Stimulated activated CD8-positive, alpha-beta memory T cell treated with anti-CD3 and anti-CD28 coated beads, Interleukin-15, amount 100 ng/mL, for 24 hours (primary cell): ENCODE results near the gene CHAF1A.
A peak's percentile ranks its signal among the peaks of the same experiment; 100 is the strongest.

Experiments
- DNase-seq: peaks from one replicate; pipeline ENCODE4 v3.0.0-alpha.2; 2020; ENCODE audit warnings: low read depth

Gene CHAF1A

DNA sequence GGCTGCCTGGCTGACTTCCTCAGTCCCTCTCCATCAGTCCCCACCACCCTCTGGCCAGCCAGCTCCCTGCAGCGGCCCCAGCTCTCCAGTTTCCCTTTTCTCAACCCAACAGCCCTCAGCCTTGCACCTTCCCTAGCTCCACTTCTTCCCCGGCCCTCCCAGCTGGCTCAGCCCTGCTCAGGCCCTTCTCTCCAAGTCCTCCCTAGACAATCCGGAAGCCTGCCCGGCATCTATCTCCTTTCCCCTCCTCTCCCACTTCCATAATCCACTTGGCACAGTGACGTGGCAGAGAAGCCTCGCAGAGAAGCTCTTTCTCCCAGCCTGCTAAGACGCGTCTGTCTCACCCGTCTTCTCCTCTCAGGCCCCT, 54.0 kb downstream of the CHAF1A start:
- DNase-seq = no peak

DNA sequence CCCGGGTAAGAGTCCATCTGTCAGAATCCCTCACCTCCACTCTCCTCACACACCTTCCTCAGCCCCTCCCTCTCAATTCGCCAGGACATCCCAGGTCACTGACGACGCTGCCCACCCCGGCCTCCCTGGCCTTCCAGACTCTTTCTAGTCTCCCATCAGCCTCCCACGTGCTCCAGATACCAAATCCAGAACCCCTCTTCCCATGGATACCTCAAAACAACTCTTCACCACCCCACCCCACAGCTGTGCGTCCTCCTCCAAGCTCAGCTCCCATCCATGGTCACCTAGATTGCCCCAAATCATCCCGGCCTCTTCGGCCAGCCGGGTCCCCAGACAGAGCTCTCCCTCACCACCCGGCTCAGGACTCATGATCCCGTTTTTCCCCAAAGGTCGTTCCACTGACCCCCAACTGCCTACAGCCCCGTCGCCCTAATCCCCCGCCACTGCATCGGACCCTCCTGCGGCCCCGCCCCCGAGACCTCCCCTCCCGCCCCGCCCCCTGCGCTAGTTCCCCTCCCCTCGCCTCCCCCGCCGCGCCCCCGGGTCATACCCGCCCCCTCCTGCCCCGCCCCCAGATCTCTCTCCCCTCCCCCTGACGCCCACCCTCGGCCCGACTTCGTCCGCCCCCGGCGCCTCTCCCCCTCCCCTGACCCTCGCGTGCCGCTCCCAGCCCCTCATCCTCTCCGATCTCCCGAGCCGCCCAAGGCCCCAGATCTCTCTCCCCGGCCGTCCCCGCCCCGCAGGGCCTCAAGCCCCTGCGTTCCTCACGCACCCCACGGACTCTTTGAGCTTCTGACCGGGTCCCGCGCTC, 54.6 kb downstream of the CHAF1A start:
- no peak for DNase-seq

- DNase-seq = peak; percentile 85
Measured at GRCh38 chr19:4457654-4458395, 55.4 kb downstream of the CHAF1A start, which contains the start of gene UBXN6. UBXN6 (minus strand) TSS chr19:4457794; CDS start chr19:4457697, 97 bp downstream.

DNA sequence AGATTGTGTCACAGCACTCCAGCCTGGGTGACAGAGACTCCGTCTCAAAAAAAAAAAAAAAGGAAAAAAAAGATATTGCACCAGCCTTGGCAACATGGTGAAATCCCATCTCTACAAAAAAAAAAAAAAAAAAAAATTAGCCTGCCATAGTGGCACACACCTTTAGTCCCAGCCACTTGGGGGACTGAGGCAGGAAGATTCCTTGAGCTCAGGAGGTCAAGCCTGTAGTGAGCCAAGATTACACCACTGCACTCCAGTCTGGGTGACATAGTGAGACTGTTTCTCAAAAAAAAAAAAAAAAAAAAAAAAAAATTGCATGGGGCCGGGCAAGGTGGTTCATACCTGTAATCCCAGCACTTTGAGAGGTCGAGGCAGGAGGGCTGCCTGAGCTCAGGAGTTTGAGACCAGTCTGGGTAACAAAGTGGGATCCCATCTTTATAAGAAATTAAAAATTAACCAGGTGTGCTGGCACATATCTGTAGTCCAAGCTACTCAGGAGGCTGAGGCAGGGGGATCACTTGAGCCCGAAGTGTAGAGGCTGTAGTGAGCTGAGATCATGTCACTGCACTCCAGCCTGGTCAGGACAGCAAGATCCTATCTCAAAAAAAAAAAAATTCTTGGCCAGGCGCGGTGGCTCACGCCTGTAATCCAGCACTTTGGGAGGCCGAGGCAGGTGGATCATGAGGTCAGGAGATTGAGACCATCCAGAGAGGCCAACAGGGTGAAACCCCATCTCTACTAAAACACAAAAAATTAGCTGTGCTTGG, 62.6 kb downstream of the CHAF1A start:
- DNase-seq = no peak

- DNase-seq = no peak
Measured at GRCh38 chr19:4467835-4468234, 65.4 kb downstream of the CHAF1A start.

DNA sequence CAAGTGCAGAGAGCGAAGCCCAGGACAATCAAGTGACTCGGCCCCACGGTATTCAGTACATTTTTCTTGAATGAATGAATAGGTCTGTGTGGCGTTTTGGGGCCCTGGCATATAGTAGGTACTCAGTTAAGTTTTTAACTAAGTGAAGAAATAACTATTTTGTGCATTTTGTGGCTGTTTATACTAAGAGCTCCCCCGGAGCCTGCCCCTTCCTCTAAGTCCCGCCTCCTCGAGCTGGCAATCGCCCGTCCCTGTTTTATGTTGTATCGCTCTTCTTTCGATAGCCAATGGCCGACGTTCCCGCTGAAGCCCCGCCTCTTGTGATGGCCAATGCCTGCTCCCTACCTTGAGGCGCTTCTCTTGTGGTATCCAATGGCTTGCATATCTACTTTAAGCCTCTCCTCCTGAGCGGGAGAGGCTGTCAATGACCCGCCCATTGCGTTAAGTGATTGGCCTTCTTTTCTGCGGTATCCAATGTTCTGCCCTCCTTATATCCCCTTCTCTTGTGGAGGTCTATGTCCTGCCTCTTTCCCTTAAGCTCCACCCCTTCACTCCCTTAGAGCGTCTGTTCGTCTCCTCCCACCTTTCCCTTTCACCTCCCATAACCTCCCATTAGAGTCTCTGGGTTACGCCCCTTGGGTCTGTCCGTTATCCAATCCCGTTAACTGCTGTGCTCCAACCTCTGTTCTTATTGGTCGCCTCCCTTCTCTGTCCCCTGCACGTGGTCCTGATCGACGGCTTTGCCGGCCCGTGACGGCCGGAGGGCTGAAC, 69.1 kb downstream of the CHAF1A start:
- peak; percentile 89 for DNase-seq

DNA sequence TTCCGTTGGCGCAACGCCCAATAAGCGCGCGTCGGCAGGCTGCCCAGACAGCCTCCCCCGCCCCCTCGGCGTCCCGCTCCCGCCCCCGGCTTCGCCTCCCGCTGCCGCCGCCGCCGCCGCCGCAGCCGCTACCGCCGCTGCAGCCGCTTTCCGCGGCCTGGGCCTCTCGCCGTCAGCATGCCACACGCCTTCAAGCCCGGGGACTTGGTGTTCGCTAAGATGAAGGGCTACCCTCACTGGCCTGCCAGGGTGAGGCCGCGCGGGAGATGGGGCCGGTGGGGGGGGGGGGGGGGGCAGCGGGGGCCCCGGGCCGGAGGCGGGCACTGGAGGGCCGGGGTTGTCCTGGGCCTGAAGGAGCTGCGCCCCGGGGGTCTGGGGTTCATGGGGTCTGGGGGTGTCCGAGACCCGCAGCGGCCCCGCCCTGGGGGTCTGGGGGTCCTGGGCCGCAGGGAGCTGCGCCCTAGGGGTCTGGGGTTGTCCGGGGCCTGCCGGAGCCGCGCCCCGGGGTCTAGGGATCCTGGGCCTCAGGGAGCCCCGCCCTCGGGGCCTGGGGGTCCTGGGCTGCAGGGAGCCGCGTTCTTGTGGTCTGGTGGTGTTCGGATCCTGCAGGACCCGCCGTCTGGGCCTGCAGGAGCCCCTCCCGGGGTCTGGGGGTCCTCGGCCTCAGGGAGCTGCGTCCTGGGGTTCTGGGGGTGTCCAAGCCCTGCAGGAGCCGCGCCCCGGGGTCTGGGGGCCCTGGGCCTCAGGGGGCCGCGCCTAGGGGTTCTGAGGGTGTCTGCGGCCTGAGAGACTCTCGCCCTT, 69.9 kb downstream of the CHAF1A start, which contains the start of gene HDGFL2:
TSS of gene HDGFL2 (plus strand) at position 124 of the 801 bp plus-strand sequence. CDS start at position 178, 54 bp downstream.
- no peak for DNase-seq

DNA sequence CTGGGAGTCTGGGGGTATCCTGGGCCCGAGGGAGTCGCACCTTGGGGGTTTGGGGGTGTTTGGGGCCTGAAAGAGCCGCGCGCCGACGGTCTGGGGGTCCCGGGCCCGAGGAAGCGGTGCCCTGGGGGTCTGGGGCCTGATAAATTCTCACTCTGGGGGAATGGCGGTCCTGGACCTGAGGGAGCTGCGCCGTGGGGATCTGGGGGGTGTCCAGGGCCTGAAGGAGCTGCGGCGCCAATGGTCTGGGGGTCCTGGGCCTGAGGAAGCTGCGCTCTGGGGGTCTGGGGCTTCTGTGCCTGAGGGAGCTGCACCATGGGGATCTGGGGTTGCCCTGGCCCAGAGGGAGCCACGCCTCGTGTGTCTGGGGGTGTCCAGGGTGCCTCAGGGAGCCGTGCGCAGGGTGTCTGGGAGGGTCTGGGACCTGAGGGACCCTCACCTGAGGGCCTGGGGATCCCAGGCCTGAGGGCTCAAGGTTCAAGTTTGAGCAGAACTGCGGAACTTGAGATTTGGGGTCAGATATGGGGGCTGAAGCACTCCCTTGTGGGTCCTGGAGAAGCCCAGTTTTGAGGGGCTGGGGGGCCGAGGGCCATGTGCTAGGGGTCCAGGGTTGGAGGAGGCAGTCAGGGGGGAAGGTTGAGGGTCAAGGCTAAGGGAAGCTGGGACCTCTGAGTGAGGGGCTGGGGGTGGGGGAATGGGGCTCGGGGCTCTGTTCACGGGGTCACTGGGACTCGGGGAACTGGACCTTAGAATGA, 70.7 kb downstream of the CHAF1A start:
- no peak for DNase-seq

- DNase-seq = no peak
Measured at GRCh38 chr19:4473763-4474513, 71.5 kb downstream of the CHAF1A start.

- DNase-seq = no peak
Measured at GRCh38 chr19:4474514-4475022, 72.1 kb downstream of the CHAF1A start.

GRCh38 chr19:4477034-4477801, 74.8 kb downstream of the CHAF1A start:
- no peak for DNase-seq

DNA sequence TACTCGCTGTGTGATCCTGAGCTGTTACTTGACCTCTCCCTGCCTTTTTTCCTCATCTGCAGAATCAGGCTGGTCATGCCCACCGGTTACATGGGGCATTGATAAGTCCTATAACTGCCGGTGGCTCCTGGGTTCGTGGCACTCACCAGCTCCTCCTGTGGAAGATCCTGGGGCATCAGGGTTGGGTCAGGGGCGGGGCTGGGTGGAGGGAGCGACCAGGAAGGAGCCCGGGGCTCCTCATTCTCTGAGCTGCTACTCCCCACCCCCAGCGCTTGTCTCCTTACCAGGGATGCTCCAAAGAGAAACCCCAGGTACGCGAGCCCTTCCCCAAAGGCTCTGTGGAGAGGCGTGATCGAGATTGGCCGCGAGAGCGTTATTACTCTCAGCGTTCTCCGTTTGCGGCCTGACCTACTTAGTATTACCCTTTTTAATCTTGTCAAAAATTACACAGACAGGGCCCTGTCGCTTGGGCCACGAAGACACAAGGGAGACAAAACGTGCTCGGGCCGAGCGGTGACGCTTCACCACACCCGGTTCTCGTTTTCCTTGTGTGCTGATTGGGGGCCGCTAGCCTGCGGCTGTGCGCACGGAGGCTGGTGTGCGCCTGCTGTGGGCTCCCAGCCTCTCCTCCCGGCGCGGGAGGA, 80.4 kb downstream of the CHAF1A start:
- no peak for DNase-seq

DNA sequence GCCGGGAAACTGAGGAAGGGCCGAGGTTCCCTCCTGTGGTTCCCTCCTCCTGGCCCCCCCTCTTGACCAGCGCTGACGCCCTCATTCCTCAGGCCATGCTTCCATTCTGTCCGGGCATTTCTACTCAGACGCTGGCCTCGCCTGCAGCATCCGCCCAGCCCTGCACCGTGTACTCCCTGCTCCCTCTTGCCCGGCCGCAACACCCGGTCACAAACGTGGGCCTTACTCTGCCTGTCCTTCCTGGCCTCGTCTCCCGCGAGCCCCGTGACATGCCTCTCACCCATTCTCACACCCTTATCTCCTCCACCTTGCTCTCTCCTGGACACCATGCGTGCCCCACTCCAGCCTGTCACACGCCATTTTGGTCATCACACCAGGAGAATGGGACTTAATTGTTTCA, 80.9 kb downstream of the CHAF1A start:
- no peak for DNase-seq

DNA sequence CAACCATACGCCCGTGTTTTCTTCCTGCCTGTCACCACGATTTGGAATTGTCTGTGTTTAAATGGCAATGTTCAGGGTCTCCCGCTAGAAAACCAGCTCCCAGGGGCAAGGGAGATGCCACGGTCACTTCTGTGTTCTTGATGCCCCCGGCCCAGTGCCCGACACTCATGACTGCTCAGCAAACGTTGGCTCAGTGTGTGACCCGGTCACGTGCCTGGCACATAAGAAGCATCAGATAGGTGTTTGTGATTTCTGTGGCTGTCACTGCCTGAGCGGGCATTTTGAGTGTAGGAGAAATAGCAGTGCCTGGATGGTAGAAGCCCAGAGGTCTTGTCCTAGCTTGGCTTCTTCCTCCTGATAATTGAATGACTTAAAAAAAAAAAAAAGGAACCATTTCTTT, 85.1 kb downstream of the CHAF1A start:
- DNase-seq = no peak

- DNase-seq = no peak
Measured at GRCh38 chr19:4488496-4488895, 86.1 kb downstream of the CHAF1A start.

GRCh38 chr19:4491446-4491845, 89.0 kb downstream of the CHAF1A start:
- no peak for DNase-seq

DNA sequence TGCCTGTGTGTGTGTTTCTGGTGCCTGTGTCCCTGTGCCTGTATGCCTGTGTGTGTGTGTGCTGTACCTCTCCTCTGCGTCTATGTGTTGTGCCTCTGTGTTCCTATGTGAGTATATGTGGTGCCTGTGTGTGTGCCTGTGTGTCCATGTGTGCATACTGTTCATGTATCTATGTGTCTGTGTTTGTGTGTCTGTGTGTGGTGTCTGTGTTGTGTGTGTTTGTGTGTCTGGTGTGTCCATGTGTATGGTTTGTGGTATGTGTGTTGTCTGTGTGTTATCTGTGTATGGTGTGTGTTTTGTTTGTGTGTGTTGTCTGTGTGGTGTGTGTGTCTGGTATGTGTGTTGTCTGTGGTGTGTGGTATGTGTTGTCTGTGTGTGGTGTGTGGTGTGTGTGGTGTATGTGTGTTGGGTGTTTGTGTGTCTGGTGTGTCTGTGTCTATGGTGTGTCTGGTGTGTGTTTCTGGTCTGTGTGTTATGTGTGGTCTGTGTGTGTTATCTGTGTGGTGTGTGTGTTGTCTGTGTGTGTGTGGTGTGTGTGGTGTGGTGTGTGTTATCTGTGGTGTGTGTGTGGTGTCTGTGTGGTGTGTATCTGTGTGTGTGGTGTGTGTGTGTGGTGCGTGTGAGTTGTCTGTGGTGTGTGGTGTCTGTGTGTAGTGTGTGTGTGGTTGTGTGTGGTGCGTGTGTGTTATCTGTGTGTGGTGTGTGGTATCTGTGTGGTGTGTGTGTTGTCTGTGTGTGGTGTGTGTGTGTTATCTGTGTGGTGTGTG, 90.1 kb downstream of the CHAF1A start:
- no peak for DNase-seq
